HepG2 (cell line): ENCODE data around the gene MAP3K2. TPM values are rescaled to one million over a fixed set of nuclear protein-coding genes. Genes with fewer than 3 reads are reported as not detected.

ENCODE experiments used
- ATAC-seq: fragments of 200-7000 bp; cut with Tn5 transposase; 3 replicates; pipeline ENCODE4 v1.9.1; 2020; ENCODE audit warnings: mild to moderate bottlenecking, moderate library complexity
- BruUV-seq: library from RNA; stranded (reverse); fragments of 400-500 nt; replicated peaks from 2 replicates; lab custom pipeline; 2021; lab: Mats Ljungman, UMichigan
- CTCF ChIA-PET: fragments of 300-600 bp; formaldehyde crosslinking; extraction: SDS; loops from one replicate; lab custom pipeline; 2021; ENCODE audit warnings: low total read pairs, inconsistent platforms, low intra/inter-chr PET ratio; lab: Yijun Ruan, JAX
- POLR2A ChIA-PET: fragments of 350-600 bp; sonication (Branson Sonifier 250); formaldehyde crosslinking; loops from one replicate; lab custom pipeline; 2020; ENCODE audit warnings: antibody characterized with exemption, inconsistent platforms; lab: Yijun Ruan, JAX
- DNase-seq: peaks from one replicate; pipeline ENCODE4 v3.0.0-alpha.2; 2015; ENCODE audit warnings: low spot score
- FAIRE-seq: peaks from 3 replicates; lab custom pipeline; 2011; peaks lifted over from hg19 to GRCh38; lab: Jason Lieb, UNC
- H2AFZ ChIP-seq: one replicate; pipeline ENCODE4 v1.6.1; 2011; ENCODE audit warnings: low read length, inconsistent platforms
- H3K27ac ChIP-seq: fragments of 300-600 bp; 3 replicates; pipeline ENCODE4 v1.8.0; 2011; ENCODE audit warnings: mixed run types, mild to moderate bottlenecking, mixed read lengths, low read length, inconsistent platforms; ENCODE audit not compliant: insufficient read depth; ENCODE audit errors: extremely low read length
- H3K27me3 ChIP-seq, 2 experiments: fragments of 200-600 bp in 1 of 2; 2 replicates in 1 of 2; 3 replicates in 1 of 2; pipeline versions ENCODE4 v1.6.0 to v1.8.0; 2011; ENCODE audit warnings: low read length in 2 of 2, mild to moderate bottlenecking in 2 of 2, moderate library complexity in 2 of 2, inconsistent platforms in 1 of 2; ENCODE audit not compliant: insufficient read depth in 2 of 2, control insufficient read depth in 1 of 2
- H3K36me3 ChIP-seq, 2 experiments: fragments of 200-600 bp in 1 of 2; replicated peaks in 1 of 2; 2 replicates in 1 of 2; 3 replicates in 1 of 2; pipeline versions ENCODE4 v1.5.1 to v1.8.0; 2011; ENCODE audit warnings: low read length in 2 of 2, inconsistent platforms in 1 of 2; ENCODE audit not compliant: insufficient read depth in 2 of 2, control insufficient read depth in 1 of 2
- H3K4me1 ChIP-seq: 2 replicates; pipeline ENCODE4 v1.5.1; 2012; ENCODE audit warnings: low read length, inconsistent platforms; ENCODE audit not compliant: insufficient read depth
- H3K4me2 ChIP-seq: 2 replicates; pipeline ENCODE4 v1.6.0; 2011; ENCODE audit warnings: low read depth, low read length, inconsistent platforms
- H3K4me3 ChIP-seq, 3 experiments: fragments of 200-600 bp in 1 of 3; sonication (generic), shearing (Covaris generic) in 1 of 3; replicated peaks in 1 of 3; 2 replicates each; pipeline ENCODE4 v1.5.1; 2011 to 2016; ENCODE audit warnings: low read length in 3 of 3, inconsistent platforms in 2 of 3, low read depth in 2 of 3, mild to moderate bottlenecking in 2 of 3, control low read depth in 1 of 3, mixed read lengths in 1 of 3; ENCODE audit not compliant: insufficient read depth in 1 of 3
- H3K79me2 ChIP-seq: one replicate; pipeline ENCODE4 v1.6.1; 2011; ENCODE audit warnings: low read length, inconsistent platforms; ENCODE audit not compliant: insufficient read depth
- H3K9ac ChIP-seq: 2 replicates; pipeline ENCODE4 v1.6.0; 2011; ENCODE audit warnings: mild to moderate bottlenecking, low read depth, low read length, inconsistent platforms; ENCODE audit not compliant: insufficient read depth
- H3K9me3 ChIP-seq: 2 replicates; pipeline ENCODE4 v1.5.1; 2012; ENCODE audit warnings: mild to moderate bottlenecking, low read length
- H4K20me1 ChIP-seq: 2 replicates; pipeline ENCODE4 v1.6.0; 2011; ENCODE audit warnings: inconsistent platforms, mild to moderate bottlenecking, low read length, moderate library complexity; ENCODE audit not compliant: insufficient read depth
- FUBP1 ChIP-seq: sonication (generic); formaldehyde crosslinking; IDR thresholded peaks from 2 replicates; pipeline ENCODE4 v1.5.1; 2020; ENCODE audit warnings: missing genetic modification reagents, mild to moderate bottlenecking, borderline replicate concordance
- GATAD2A ChIP-seq: IDR thresholded peaks from 2 replicates; pipeline ENCODE4 v1.6.1; 2016
- GFI1 ChIP-seq: sonication (generic); formaldehyde crosslinking; IDR thresholded peaks from 2 replicates; pipeline ENCODE4 v1.5.0; 2020; ENCODE audit warnings: missing genetic modification reagents, mild to moderate bottlenecking, borderline replicate concordance
- HCFC1 ChIP-seq: fragments of 150-350 bp; IDR thresholded peaks from 2 replicates; pipeline ENCODE4 v1.6.1; 2014; ENCODE audit warnings: low read depth, low read length
- HOXA9 ChIP-seq: sonication (generic); formaldehyde crosslinking; IDR thresholded peaks from 2 replicates; pipeline ENCODE4 v1.8.1; 2022; ENCODE audit warnings: missing genetic modification reagents, mild to moderate bottlenecking, moderate library complexity, borderline replicate concordance
- NFIB ChIP-seq: sonication (generic); formaldehyde crosslinking; IDR thresholded peaks from 2 replicates; pipeline ENCODE4 v1.9.0; 2021; ENCODE audit warnings: missing genetic modification reagents, mild to moderate bottlenecking, borderline replicate concordance
- RBM22 ChIP-seq: fragments of 200-400 bp; formaldehyde crosslinking; optimal IDR thresholded peaks from 2 replicates; pipeline ENCODE3; 2017; ENCODE audit warnings: mild to moderate bottlenecking, low read length, moderate library complexity
- RFXANK ChIP-seq: IDR thresholded peaks from 2 replicates; pipeline ENCODE4 v1.6.1; 2016
- SAP130 ChIP-seq: IDR thresholded peaks from 2 replicates; pipeline ENCODE4 v1.6.1; 2016; ENCODE audit warnings: low read depth
- SETDB1 ChIP-seq: sonication (generic); formaldehyde crosslinking; IDR thresholded peaks from 2 replicates; pipeline ENCODE4 v1.5.1; 2020; ENCODE audit warnings: missing genetic modification reagents, mild to moderate bottlenecking, borderline replicate concordance
- SKI ChIP-seq: fragments of 450-650 bp; IDR thresholded peaks from one replicate; pipeline ENCODE4 v1.6.1; 2018; ENCODE audit warnings: mild to moderate bottlenecking; ENCODE audit not compliant: partially characterized antibody
- SMC3 ChIP-seq: IDR thresholded peaks from 2 replicates; pipeline ENCODE4 v1.6.1; 2011; ENCODE audit warnings: low read length, improper control_type of control experiment
- TAF1 ChIP-seq: sonication (generic); formaldehyde crosslinking; IDR thresholded peaks from 2 replicates; pipeline ENCODE4 v1.4.0; 2020; ENCODE audit warnings: missing genetic modification reagents
- TBP ChIP-seq: sonication (generic); formaldehyde crosslinking; IDR thresholded peaks from 2 replicates; pipeline ENCODE4 v1.5.0; 2020; ENCODE audit warnings: missing genetic modification reagents
- TEAD3 ChIP-seq: optimal IDR thresholded peaks from 2 replicates; pipeline ENCODE3; 2016; ENCODE audit warnings: borderline replicate concordance
- ZNF138 ChIP-seq: sonication (generic); formaldehyde crosslinking; IDR thresholded peaks from 2 replicates; pipeline ENCODE4 v1.5.0; 2020; ENCODE audit warnings: mild to moderate bottlenecking, low read depth, missing genetic modification reagents
- ZNF446 ChIP-seq: sonication (generic); formaldehyde crosslinking; IDR thresholded peaks from 2 replicates; pipeline ENCODE4 v1.5.0; 2020; ENCODE audit warnings: mild to moderate bottlenecking, missing genetic modification reagents
- ZNF749 ChIP-seq: sonication (generic); formaldehyde crosslinking; IDR thresholded peaks from 2 replicates; pipeline ENCODE4 v1.8.0; 2022; ENCODE audit warnings: mild to moderate bottlenecking, missing genetic modification reagents, moderate library complexity, borderline replicate concordance
- ZNF75D ChIP-seq: sonication (generic); formaldehyde crosslinking; IDR thresholded peaks from 2 replicates; pipeline ENCODE4 v1.8.1; 2023; ENCODE audit warnings: missing genetic modification reagents, mild to moderate bottlenecking, borderline replicate concordance
- ZNF816 ChIP-seq: sonication (generic); formaldehyde crosslinking; IDR thresholded peaks from 2 replicates; pipeline ENCODE4 v1.8.0; 2022; ENCODE audit warnings: missing genetic modification reagents, mild to moderate bottlenecking, borderline replicate concordance
- WGBS: methylation state at CpG from one replicate; pipeline ENCODE4 v1.1.6; 2017; ENCODE audit warnings: low lambda C conversion rate; 5-methylcytosine and 5-hydroxymethylcytosine counted together
- in situ Hi-C: cut with HindIII; loops from 2 replicates; pipeline ENCODE4 v1.10.0; 2017; ENCODE audit warnings: low pct_unique_long_range_greater_than_20kb; ENCODE audit not compliant: extremely low pct_ligation_motif_present
- intact Hi-C: fragments of 100-400 bp; cut with micrococcal nuclease; formaldehyde crosslinking; loops from one replicate; pipeline ENCODE4 v1.10.0; 2022; ENCODE audit not compliant: unreplicated experiment
- polyA plus RNA-seq, 8 experiments: library from polyadenylated mRNA; depleted of rRNA in 3 of 8; stranded (reverse) in 7 of 8; unstranded in 1 of 8; fragments of >200 nt; fragmentation: Illumina TruSeq in 4 of 8; extraction: Trizol in 4 of 8; gene quantifications; 2 replicates each; pipeline versions ENCODE4 v1.2.1 to v1.2.3, GENCODE V29; 2011 to 2016; ENCODE audit warnings: low read depth in 4 of 8, missing spikeins in 1 of 8, mixed read lengths in 1 of 8; ENCODE audit not compliant: insufficient read depth in 1 of 8
- total RNA-seq, 5 experiments: library from RNA; depleted of rRNA; stranded (reverse); fragments of >200 nt; fragmentation: Illumina TruSeq; extraction: Trizol; gene quantifications; 2 replicates each; pipeline ENCODE4 v1.2.3, GENCODE V29; 2016; ENCODE audit warnings: low read depth in 1 of 5
- TF ChIP-seq, protein P1 (sequence below): sonication (generic); formaldehyde crosslinking; IDR thresholded peaks from 2 replicates; pipeline ENCODE4; 2020; ENCODE audit warnings: missing genetic modification reagents, mild to moderate bottlenecking, borderline replicate concordance
- TF ChIP-seq, protein P2 (sequence below): sonication (generic); IDR thresholded peaks from 2 replicates; pipeline ENCODE4 v1.6.1; 2016; ENCODE audit warnings: low read depth, borderline replicate concordance

MAP3K2 gene
- total and polyA plus RNA-seq, 2 of the 13 experiments (the other 11 are each of a cell fraction or from before 2014, with no cell fraction given): 12.2 to 37.2 TPM

GRCh38 chr2:127400533-127400896, 12.7 kb upstream of the MAP3K2 start (continued):
- TF ChIP-seq, protein P1, sequence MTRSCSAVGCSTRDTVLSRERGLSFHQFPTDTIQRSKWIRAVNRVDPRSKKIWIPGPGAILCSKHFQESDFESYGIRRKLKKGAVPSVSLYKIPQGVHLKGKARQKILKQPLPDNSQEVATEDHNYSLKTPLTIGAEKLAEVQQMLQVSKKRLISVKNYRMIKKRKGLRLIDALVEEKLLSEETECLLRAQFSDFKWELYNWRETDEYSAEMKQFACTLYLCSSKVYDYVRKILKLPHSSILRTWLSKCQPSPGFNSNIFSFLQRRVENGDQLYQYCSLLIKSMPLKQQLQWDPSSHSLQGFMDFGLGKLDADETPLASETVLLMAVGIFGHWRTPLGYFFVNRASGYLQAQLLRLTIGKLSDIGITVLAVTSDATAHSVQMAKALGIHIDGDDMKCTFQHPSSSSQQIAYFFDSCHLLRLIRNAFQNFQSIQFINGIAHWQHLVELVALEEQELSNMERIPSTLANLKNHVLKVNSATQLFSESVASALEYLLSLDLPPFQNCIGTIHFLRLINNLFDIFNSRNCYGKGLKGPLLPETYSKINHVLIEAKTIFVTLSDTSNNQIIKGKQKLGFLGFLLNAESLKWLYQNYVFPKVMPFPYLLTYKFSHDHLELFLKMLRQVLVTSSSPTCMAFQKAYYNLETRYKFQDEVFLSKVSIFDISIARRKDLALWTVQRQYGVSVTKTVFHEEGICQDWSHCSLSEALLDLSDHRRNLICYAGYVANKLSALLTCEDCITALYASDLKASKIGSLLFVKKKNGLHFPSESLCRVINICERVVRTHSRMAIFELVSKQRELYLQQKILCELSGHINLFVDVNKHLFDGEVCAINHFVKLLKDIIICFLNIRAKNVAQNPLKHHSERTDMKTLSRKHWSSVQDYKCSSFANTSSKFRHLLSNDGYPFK (CRISPR knock-in tag): no peak
- TF ChIP-seq ZNF75D (CRISPR knock-in tag) (no peak), RBM22 (no peak), GFI1 (CRISPR knock-in tag) (no peak), SMC3 (no peak), ZNF138 (CRISPR knock-in tag) (no peak), SETDB1 (CRISPR knock-in tag) (no peak), HCFC1 (no peak), NFIB (CRISPR knock-in tag) (no peak), ZNF749 (CRISPR knock-in tag) (no peak), HOXA9 (no peak)

GRCh38 chr2:127398239-127398590, 10.4 kb upstream of the MAP3K2 start:
- peak; percentile 78 for DNase-seq
- H3K9me3 ChIP-seq: no peaks in the 10 kb centered on the region
- ChIA-PET POLR2A (interaction anchor here (0.6 to 2.3 kb wide), 5 partner anchors 9 to 38 kb away, joined by 3 to 18 read pairs (median 5); partner anchors contain the start of gene PROC), CTCF (no interaction called here)
- 29% methylated on average over 4 of the region's 4 CpGs for WGBS
- peak overlapping the region; percentile 45 for H3K4me2 ChIP-seq
- no peak overlapping the region for H3K27ac ChIP-seq
- no peaks in the 10 kb centered on the region for H4K20me1 ChIP-seq
- in situ Hi-C loops: no loop called here
- H3K27me3 ChIP-seq: no peaks in the 10 kb centered on the region
- H3K4me1 ChIP-seq: peaks cover 41% of the 10 kb centered on the region
- no peak overlapping the region for H3K4me3 ChIP-seq
- no peaks in the 10 kb centered on the region for H3K79me2 ChIP-seq
- intact Hi-C loops: no loop called here
- no peak overlapping the region for H3K9ac ChIP-seq
- FAIRE-seq: peak; percentile 30
- H3K36me3 ChIP-seq: no peaks in the 10 kb centered on the region
- peak; percentile 73 for ATAC-seq
- no peak overlapping the region for H2AFZ ChIP-seq
- BruUV-seq: no TSS peak
- TF ChIP-seq ZNF446 (no peak), FUBP1 (CRISPR knock-in tag) (peak; percentile 91; the same call in 1 of the 2 replicates), ZNF816 (CRISPR knock-in tag) (no peak), GATAD2A (peak; percentile 31; the same call in 1 of the 2 replicates), SKI (peak; percentile 47), TBP (CRISPR knock-in tag) (no peak), SAP130 (CRISPR knock-in tag) (peak; percentile 42), TAF1 (CRISPR knock-in tag) (no peak), RFXANK (CRISPR knock-in tag) (no peak), TEAD3 (peak; percentile 19)
- TF ChIP-seq, protein P2, sequence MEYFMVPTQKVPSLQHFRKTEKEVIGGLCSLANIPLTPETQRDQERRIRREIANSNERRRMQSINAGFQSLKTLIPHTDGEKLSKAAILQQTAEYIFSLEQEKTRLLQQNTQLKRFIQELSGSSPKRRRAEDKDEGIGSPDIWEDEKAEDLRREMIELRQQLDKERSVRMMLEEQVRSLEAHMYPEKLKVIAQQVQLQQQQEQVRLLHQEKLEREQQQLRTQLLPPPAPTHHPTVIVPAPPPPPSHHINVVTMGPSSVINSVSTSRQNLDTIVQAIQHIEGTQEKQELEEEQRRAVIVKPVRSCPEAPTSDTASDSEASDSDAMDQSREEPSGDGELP: peak; percentile 95
